GM12865 (cell line): Measurements from ENCODE around the gene MYOZ1.
A peak's percentile ranks its signal among the peaks of the same experiment; 100 is the strongest.

Experiments
- DNase-seq: peaks from one replicate; pipeline ENCODE4 v3.0.0; 2010; ENCODE audit warnings: low read depth
- H3K4me3 ChIP-seq: 2 replicates; pipeline ENCODE4 v1.5.1; 2011; ENCODE audit warnings: mild to moderate bottlenecking, low read depth, low read length, control low read depth
- TF ChIP-seq, protein P1 (sequence below): IDR thresholded peaks from 2 replicates; pipeline ENCODE4 v1.5.1; 2011; ENCODE audit warnings: low read length, control low read depth, low read depth, inconsistent platforms; ENCODE audit not compliant: insufficient read depth; ENCODE audit errors: missing control alignments

The MYOZ1 gene

DNA sequence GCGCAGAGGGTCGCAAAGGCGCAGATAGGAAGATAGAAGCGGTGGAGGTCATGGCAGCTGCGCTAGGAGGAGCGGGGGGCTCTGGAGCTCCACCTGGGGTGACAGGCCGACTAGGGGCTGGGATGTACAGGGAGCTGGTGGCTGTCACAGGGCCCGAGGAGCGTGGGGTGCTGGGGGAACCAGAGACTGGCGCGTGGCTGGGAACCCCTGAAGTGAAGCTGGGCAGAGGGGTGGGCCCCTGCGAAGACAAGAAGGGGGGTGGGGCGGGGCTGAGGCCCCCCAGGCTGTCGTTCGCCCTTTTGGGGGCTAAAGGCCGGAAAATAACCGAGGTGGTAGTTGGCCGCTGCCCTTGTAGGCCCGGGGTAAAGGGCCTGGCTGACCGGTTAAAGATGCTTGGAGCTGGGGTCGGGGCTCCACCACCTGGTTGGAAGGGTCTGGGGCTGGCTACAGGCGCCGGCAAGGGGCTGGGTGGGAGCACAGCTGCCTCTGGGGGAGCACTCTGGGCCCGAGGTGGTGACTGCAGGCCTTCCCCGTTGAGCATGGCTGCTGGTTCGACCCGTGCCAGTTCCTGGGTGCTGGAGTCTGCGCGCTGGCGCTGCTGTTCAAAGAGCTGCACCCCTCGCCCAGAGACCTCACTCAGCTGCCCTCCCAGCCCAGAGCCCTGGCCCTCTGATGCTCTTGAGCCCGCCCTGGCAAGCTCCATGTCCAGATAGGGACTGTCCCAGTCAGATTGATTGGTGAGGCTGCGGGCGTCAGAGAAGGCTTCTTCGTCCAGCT lies 6.8 kb upstream of the MYOZ1 start:
- no peak for DNase-seq
- H3K4me3 ChIP-seq: peak overlapping the region; percentile 48
- TF ChIP-seq, protein P1, sequence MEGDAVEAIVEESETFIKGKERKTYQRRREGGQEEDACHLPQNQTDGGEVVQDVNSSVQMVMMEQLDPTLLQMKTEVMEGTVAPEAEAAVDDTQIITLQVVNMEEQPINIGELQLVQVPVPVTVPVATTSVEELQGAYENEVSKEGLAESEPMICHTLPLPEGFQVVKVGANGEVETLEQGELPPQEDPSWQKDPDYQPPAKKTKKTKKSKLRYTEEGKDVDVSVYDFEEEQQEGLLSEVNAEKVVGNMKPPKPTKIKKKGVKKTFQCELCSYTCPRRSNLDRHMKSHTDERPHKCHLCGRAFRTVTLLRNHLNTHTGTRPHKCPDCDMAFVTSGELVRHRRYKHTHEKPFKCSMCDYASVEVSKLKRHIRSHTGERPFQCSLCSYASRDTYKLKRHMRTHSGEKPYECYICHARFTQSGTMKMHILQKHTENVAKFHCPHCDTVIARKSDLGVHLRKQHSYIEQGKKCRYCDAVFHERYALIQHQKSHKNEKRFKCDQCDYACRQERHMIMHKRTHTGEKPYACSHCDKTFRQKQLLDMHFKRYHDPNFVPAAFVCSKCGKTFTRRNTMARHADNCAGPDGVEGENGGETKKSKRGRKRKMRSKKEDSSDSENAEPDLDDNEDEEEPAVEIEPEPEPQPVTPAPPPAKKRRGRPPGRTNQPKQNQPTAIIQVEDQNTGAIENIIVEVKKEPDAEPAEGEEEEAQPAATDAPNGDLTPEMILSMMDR: no peak

DNA sequence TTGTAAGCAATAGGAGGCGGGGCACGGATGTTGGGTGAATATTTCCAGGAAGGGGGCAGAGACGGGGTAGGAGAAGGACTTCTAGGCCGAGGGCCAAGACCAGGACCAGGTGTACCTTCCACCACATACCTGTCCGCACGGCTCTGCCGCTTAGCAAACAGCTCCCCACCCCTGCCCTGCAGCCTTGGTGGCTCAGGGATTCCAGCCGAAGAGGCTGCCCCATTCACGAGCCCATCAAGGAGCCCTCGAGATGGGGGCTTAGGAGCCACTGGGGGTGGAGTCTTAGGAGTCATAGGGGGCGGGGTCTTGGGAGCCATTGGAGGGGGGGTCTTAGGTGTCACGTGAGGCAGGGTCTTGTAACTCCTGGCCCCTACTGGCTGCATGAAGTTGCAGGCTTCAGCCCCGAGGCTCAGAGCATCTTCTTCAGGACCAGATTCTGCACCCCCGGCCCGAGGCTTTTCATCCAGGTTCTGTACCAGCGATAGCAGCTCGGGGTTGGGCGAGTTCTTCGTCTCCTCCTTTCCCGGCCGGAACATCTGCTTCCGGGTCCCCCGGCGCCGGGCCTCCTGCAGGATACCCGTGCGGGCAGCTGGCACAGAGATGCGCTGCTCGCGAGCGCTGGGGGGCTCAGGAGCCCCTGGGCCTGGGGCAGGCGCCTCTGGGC lies 6.1 kb upstream of the MYOZ1 start:
- peak; percentile 33 for DNase-seq
- peak overlapping the region; percentile 48 for H3K4me3 ChIP-seq
- TF ChIP-seq, protein P1: no peak

DNA sequence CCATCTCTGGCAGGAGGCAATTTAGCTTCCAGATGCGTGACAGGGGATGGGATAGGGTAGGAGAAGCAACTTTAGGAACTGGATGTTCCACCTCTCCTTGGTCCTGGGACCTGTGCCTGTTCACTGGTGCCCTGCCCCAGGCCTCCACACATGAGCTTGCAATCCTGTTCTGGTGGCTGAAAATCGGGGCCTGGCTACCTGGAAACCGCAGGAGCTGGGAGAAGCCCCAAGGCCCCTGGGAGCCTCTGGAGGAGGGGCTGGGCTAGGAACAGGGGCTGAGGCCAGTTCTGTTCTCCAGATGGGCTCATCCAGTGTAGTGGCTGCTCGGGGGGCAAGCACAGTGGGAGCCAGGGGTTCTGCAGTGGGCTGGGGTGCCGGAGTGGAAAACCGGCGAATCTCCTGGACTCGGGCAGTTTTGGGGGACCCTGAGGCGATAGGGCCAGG lies 5.3 kb upstream of the MYOZ1 start:
- no peak for DNase-seq
- TF ChIP-seq, protein P1: no peak
- no peak overlapping the region for H3K4me3 ChIP-seq

DNA sequence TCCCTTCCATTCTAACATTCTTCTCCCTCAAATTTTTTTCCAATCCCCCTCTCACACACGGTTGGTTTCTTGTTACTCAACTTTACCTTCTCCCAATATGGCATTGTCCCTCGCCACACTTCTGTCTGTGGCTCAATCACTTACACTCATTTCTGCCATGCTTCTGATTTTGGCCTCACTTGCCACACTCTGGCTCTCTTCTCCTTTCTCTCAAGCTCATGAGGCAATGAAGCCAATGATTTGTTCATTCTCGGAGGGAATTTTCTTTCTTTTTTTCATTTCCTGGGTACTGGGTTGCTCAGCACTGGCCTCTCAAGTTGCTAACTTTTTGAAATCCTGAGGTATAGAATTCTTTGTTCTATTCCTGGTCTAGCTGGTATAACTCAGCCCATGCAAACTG lies 4.0 kb upstream of the MYOZ1 start:
- peak; percentile 26 for DNase-seq
- TF ChIP-seq, protein P1: no peak
- no peak overlapping the region for H3K4me3 ChIP-seq

DNA sequence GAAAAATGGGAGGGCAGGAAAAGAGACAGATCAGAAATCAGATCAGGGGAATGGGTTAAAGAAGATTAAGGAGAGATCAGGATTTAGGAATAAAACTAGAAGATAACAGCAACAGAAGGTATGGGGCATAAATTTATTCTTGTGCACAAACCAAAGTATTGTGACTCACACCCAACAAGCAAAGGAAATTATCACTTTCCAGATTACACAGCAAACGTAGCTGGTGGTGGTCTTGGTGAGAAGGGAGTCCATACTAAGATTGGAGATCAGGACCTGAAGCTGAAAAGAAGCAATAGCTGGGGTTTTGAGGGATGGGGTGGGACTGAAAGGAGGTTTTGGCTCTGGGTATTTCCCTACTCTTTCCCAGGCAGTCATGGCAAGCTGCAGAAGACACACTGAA lies 3.5 kb upstream of the MYOZ1 start:
- TF ChIP-seq, protein P1: no peak
- no peak overlapping the region for H3K4me3 ChIP-seq
- DNase-seq: peak; percentile 31

DNA sequence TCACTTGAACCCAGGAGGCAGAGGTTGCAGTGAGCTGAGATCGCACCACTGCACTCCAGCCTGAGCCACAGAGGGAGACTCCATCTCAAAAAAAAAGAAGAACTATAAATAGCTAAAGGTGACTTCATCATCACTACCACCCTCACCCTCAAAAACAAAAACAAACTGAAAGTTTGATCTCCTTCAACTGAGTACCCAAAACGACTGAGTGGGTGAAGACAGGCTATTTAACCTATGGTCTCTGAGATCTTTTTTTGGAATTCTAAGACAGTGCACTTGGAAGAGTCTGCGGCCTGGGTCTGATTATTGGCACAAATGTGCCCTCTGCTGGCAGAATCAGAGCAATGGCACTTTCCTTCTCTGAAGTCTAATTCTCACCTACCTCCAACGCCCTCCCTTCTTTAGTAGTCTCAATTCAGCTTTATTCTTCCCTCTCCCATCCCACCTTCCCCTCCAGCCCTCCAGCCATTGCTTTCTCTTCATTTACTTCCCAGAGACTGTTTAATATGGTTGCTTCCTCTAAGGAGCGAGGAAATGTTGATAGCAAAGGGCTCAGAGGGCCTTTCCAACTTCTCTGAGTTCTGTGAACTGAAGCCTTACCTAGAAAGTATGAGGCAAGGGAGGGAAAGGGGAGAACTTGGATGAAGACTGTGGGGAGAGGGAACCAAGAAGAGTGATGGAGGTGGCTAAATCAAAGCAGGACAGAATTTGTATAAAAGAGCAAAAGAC lies 2.9 kb upstream of the MYOZ1 start:
- peak; percentile 77 for DNase-seq
- no peak overlapping the region for H3K4me3 ChIP-seq
- TF ChIP-seq, protein P1: peak; percentile 80
